ENCODE data around the gene TMEM30A. TPM values are rescaled to one million over a fixed set of nuclear protein-coding genes. Genes with fewer than 3 reads are reported as not detected.
A peak's percentile ranks its signal among the peaks of the same experiment; 100 is the strongest.

TMEM30A gene
- total and polyA plus RNA-seq, 12 donors = 28.7 to 68.0 (median 51.0) TPM

DNA sequence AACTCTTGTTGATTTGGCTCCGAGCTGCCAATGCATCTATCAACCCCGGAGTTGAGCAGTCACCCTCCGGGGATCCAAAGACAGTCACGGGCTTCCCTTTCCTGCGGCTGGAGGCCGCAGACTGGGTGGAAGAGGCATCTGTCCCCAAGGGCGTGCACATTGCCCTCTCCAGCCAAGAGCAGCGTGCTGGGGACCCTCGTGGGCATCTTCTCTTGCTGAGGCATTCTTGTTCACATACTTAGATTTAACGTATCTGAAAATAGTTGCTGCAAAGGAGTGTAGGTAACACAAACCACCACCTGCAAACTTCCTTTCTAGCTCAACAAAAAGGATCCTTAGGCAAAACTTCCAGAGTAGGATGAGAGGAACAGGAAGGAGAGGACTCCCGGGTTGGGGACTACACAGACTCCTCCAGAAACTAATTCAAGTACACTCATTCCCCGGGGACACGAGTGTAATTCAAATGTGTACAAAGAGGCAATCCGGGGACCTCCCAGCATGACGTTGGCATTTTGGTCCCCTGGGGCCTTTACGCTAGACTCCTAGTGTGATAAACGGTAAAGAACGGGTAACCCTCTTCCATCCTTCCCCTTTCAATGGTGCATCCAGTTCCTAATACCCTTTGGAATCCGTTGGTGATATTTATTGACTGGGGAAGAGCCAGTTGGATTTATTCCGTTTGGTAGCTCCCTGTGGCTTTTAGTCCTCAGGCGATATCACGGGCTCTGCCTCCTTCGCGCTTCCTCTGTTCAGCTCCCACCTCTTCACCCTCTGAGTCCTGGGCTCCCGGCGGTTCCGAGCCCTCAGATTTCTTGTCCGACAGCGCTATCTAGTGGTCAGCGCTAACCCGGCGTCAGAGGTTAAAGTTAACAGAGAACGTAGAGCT is 76.1 kb downstream of the TMEM30A start:
- ATAC-seq (peak; percentile 53 to 76 (median 71)), DNase-seq (peak; percentile 84 to 87)
- no peaks in the 10 kb centered on the region for H3K9me3 ChIP-seq
- H3K4me1 ChIP-seq = peaks cover 0 to 70% (median 43%) of the 10 kb centered on the region in 9 donors
- peak overlapping the region in 7 of 10 donors; percentile 23 to 71 (median 60) for H3K27ac ChIP-seq
- H3K27me3 ChIP-seq = peaks cover 0 to 77% (median 42%) of the 10 kb centered on the region in 7 donors
- 9 to 11% methylated on average over 33 of the region's 33 CpGs for WGBS, 2 donors
- intact Hi-C loops (cut with DNase I) = loop anchor here (1.0 to 10.0 kb wide), 26 partner anchors 314 to 1534 kb away; no protein-coding TSS in a partner anchor
- H3K4me3 ChIP-seq = peak overlapping the region in 9 of 10 donors; percentile 14 to 49 (median 37)
- H3K36me3 ChIP-seq = no peaks in the 10 kb centered on the region
- TF ChIP-seq, protein P1, sequence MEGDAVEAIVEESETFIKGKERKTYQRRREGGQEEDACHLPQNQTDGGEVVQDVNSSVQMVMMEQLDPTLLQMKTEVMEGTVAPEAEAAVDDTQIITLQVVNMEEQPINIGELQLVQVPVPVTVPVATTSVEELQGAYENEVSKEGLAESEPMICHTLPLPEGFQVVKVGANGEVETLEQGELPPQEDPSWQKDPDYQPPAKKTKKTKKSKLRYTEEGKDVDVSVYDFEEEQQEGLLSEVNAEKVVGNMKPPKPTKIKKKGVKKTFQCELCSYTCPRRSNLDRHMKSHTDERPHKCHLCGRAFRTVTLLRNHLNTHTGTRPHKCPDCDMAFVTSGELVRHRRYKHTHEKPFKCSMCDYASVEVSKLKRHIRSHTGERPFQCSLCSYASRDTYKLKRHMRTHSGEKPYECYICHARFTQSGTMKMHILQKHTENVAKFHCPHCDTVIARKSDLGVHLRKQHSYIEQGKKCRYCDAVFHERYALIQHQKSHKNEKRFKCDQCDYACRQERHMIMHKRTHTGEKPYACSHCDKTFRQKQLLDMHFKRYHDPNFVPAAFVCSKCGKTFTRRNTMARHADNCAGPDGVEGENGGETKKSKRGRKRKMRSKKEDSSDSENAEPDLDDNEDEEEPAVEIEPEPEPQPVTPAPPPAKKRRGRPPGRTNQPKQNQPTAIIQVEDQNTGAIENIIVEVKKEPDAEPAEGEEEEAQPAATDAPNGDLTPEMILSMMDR (IDR thresholded peaks at IDR 0.05) = peak; percentile 59 to 95 (median 88)

DNA sequence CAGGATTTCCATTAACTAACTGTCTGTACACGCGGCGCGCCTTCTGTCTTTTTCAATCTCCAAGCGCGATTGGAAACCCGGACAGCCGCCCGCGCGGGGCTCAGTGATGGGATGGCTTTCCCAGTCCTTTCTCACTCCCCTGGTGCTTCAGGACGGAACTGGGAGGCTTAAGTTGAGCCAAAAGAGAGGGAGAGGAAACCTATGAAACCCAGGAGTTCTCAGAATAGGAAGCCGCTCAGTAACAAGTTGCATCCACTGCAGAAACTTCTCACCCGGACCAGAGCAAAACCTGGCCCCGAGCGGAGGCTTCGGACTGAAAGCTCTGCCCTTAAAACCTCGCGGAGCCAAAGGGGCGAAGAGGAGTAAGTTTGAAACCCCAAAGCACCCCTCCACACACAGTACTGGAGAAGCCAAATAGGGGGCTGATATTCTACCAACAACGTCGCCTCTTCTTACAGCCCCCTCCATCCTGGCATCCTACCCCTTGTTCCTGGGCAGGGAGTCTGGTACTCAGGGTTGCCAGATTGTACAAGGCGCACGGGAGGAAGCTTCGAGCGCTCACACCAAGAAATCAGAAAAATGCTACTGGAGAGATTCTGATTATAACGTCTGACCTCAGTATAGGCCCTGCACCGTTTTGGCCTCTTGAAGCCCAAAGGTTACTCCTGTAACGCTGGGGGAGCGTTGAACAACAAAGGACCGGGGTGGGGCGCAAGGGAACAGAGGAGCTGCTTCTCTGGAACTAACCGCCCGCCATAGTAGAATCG is 77.8 kb downstream of the TMEM30A start:
- Histone ChIP-seq H3K4me3 (peak overlapping the region in 9 of 10 donors; percentile 41 to 66 (median 61)), H3K27me3 (peaks cover 0 to 91% (median 52%) of the 10 kb centered on the region in 7 donors), H3K9me3 (no peaks in the 10 kb centered on the region), H3K27ac (peak overlapping the region; percentile 34 to 86 (median 70)), H3K4me1 (peaks cover 0 to 61% (median 39%) of the 10 kb centered on the region in 9 donors), H3K36me3 (no peaks in the 10 kb centered on the region)
- 13 to 19% methylated on average over 35 of the region's 35 CpGs for whole genome bisulfite sequencing, 2 donors
- TF ChIP-seq, protein P1 (IDR thresholded peaks at IDR 0.05) = no peak
- ATAC-seq = peak in 3 of 8 donors; percentile 0 to 2 (median 0)
- intact Hi-C loops (cut with DNase I) = loop anchor here (2.0 to 10.0 kb wide), 21 partner anchors 312 to 1532 kb away; no protein-coding TSS in a partner anchor
- DNase-seq = peak in 1 of 2 donors; percentile 29

DNA sequence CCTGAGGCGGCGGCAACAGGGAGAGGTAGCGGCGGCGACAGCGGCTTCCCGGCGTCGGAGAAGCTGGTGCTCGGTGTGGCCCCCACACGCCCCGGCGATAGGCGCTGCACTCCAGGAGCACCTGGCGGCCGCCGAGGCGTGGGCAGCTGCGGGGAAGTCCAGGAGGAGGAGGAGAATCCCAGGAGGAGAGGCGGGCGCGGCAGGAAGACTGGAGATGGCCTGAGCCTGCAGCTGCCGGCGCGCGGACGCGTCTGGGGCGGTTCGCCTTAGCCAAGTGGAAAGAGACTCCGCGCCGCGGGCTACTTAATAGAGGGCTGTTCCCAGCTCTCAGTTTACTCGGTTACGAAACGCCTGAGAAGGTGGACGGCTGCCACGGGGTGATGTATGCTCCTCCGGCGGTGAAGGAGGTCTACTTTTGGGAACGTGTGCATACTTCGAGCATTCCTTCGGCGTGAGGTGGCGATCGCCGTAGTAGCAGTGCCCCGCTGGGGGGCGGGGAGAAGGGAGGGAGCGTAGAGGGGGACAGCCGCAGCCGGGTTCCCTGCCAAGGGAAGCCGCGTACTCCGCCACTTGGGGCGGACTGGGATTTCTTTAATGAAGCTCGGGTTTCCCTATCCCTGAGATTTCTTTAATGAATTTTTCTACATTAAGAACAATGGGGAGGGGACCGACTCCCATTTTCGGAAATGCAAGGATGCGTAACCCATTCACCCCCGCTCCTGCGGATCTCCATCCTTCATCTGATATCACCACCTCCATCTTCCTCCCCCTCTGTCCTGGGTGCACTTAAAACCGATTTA is 78.6 kb downstream of the TMEM30A start, which contains the start of gene COL12A1:
COL12A1 (minus strand) TSS at position 278 of the 800 bp plus-strand sequence. CDS start 3,261 bp downstream, outside the sequence.
- Histone ChIP-seq H3K9me3 (no peaks in the 10 kb centered on the region), H3K36me3 (no peaks in the 10 kb centered on the region), H3K4me1 (peaks cover 0 to 59% (median 38%) of the 10 kb centered on the region in 9 donors), H3K27me3 (peaks cover 0 to 93% (median 60%) of the 10 kb centered on the region in 7 donors), H3K4me3 (peak within 1 kb of the TSS; percentile 41 to 82 (median 61)), H3K27ac (peak within 1 kb of the TSS; percentile 46 to 86 (median 70))
- intact Hi-C loops (cut with DNase I) = loop anchor here (2.0 to 10.0 kb wide), 21 partner anchors 311 to 1531 kb away; no protein-coding TSS in a partner anchor
- TF ChIP-seq, protein P1 (IDR thresholded peaks at IDR 0.05) = peak in 1 of 9 donors; percentile 28
- ATAC-seq (peak; percentile 58 to 79 (median 70)), DNase-seq (peak; percentile 84 to 88)
- WGBS, 2 donors = 0 to 1% methylated on average over 64 of the region's 64 CpGs

Data from heart right ventricle (tissue), 16 donors.